NCI-H1417 (cell line): ENCODE data around the gene CEACAM6.
"Not testable (repeated sequence)": the region's sequence is repeated elsewhere in the genome, so short reads cannot be mapped to it uniquely, and the experiment has no call there.

Experiments
- DNase-seq, 3 experiments: peaks; one replicate each; lab custom pipeline; 2025; lab: John Stamatoyannopoulos, UW

CEACAM6 gene

DNA sequence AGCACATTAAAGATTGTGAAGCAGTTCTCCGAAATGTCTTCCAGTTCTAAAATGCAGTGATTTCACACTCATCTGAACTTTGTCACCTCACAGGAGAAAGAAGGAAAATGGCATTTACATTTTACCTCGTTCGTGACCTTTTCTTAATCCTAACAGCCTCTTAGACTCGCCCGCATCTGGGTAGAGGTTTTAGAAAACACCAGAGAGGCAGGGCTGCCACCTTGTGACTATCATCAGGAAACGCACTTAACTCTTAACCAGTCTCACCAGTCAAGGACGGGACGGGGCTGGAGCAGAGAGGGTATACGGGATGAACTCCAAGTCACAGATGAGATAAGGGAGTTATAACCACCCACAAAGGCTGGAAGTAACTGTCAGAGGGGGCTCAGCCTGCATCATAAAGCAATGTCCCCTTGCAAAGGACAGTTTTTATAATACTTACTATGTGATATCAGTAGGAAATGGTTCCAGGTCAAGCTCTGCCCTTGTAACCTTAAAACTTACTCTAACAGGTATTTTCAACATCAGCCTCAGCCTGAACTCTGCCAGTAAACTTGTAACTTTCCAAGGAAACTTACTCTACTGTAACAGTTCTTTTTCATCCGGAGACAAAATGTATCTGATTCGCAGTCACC lies 8.6 kb upstream of the CEACAM6 start:
- DNase-seq, result peak; percentile 54 to 88 (median 84)

DNA sequence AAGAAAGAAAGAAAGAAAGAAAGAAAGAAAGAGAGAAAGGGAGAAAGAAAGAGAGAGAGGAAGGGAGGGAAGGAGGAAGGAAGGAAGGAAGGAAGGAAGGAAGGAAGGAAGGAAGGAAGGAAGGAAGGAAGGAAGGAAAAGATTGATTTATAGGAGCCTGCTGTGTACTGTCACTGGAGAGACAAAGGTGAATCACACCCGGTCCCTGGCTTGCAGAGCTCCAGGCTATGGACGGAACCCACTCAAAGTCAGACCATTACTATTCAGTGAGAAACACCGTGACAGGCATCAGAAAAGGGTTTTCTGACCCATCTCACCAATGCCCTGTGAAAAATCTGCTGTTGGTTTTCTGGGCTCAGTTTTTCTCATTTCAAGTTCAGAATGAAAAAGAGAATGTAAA lies 7.3 kb upstream of the CEACAM6 start:
- no peak for DNase-seq

DNA sequence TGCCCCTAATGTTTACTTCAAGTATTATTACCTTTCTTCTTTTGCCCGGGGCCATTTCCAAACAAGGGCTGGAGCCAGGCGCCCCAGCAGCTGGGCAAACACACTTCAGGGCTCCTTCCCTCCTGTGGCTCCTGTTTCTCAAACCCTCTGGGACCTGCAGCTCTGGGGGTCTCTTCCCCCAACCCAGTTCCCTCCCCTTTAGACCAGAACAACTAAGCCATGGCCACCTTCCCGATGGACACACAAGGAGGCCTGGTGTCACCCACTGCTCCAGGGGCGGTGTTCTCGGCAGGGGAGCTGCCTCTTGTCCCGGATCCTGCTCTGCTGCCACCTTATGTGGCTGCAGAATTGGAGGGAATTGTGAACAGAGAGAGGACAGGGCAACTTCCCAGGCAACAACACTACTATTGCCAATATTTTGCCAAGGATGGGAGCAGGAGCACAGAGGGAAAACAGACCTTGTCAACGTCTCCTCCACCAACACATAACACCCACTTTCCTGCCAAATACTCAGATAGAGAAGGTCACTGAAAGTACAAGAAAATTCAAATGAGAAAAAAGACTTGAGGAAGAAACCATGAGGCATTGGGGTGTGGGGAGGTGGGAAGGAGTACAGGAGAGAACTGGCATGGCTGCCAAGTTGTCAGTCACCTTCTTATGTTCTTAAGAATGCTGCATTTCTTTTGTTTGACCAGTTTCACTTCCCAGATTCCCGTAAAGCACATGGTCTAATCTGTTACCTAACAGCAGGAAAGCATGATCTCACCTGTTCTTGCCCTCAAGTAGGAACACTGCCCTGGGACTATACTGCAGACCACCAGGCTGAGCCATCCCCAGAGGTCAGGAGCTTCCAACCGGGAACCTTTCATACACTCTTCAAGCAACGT lies 4.8 kb upstream of the CEACAM6 start:
- peak; percentile 46 to 65 (median 65) for DNase-seq

DNA sequence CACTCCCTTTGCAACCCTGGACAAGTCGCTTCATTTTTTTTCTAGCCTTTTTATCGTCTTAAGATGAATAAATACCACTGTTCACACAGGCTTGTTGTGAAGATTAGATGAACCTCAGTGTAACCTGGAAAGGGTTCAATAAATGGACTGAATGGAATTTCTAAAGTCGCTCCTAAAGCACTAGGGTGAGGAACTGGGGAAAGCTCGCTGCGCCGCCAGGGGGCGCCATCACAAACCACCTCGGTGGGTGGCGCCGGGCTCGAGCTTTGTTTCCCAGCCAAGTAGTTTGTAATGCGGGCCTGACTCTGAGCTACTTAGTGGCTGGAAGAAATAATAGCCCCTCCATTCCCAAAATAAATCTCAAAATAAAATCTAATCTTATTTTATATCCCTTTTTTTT lies 2.2 kb upstream of the CEACAM6 start:
- peak in 2 of 3 experiments; percentile 18 to 77 for DNase-seq

- peak; percentile 46 to 85 (median 78) for DNase-seq
Observed at GRCh38 chr19:41753936-41754529, 1.3 kb upstream of the CEACAM6 start.

- no peak for DNase-seq
Observed at GRCh38 chr19:41758846-41759245, 3.5 kb downstream of the CEACAM6 start.

GRCh38 chr19:41767115-41767514 lies 11.8 kb downstream of the CEACAM6 start:
- no peak for DNase-seq

GRCh38 chr19:41768105-41768504 lies 12.8 kb downstream of the CEACAM6 start:
- DNase-seq, result not testable (repeated sequence)

DNA sequence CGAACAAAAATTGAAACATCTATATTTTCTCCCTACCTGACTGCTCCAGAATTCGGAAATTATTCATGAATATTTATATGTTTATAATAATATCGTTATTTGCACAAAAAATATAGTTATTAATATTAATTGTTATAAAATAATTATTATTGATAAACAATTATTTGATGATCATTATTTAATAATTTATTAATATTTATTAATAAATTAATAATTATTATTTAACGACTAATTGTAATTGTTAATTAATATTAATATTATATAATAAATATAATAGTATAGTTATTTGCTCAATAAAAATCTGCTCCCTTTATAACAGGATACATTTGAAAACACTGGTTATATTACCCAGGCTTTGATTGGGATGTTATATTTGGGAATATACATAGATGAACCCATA lies 14.3 kb downstream of the CEACAM6 start:
- no peak for DNase-seq

GRCh38 chr19:41771410-41771809 lies 16.1 kb downstream of the CEACAM6 start:
- DNase-seq, result no peak

DNA sequence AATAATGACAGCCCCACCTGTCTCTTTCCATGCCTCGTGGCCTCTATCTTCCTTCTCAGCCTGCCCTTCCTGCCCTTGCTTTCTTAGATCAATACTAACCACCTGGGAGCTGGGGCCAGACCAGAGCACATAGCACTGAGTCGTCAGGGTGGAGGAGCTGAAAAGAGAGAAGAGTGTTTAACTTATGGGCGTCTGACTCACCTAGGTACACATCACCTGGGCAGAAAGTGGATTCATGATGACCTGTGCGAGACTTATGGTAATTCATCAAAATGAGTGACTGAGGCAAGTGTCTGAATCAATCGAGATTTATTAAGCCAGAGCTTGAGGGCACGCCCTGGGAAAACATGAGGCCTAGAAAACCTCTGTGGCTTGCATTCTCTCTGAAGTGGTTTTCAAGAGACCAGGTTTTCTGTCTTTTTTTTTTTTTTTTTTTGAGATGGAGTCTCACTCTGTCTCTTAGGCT lies 19.2 kb downstream of the CEACAM6 start:
- DNase-seq, result peak; percentile 80 to 99 (median 94)

DNA sequence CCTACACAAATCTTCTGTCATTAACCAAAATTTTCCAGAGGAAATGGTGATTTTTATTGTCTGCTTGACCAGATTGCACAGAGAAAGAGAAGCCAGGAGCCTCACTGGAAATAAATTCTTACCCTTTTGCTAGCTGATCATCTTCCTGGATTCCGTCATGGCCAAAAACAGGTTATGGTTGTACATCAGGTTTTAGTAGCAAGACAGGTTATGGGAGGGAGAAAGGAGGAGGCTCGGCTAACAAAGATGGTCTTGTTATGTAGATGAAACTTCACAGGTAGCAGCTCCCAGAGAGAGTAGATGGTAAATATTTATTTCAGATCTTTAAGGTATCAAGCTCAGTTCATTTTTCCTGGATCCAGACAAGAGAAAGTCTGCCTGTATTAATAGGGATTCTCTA lies 21.4 kb downstream of the CEACAM6 start:
- DNase-seq, result no peak

- no peak for DNase-seq
Observed at GRCh38 chr19:41783612-41784011, 28.3 kb downstream of the CEACAM6 start.

- peak in 2 of 3 experiments; percentile 31 to 39 for DNase-seq
Observed at GRCh38 chr19:41784312-41784711, 29.0 kb downstream of the CEACAM6 start.

DNA sequence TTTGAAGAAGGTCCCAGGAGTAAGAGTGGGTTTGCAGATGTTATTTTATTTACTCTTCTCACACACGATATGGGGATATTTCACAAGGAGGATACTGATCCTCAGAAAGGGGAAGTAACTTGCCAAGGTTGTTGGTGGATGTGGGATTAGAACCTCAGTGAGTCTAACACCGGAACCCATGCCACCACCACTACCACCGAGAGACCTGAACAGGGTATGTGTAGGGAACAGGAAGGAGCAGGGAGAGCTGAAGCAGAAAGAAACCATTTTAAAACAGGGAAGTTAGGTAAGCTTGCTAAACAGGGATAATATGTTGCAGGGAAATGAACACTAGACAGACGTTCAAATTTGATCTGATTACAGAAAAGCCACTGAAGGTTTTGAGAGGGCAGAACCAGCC lies 29.4 kb downstream of the CEACAM6 start:
- no peak for DNase-seq

DNA sequence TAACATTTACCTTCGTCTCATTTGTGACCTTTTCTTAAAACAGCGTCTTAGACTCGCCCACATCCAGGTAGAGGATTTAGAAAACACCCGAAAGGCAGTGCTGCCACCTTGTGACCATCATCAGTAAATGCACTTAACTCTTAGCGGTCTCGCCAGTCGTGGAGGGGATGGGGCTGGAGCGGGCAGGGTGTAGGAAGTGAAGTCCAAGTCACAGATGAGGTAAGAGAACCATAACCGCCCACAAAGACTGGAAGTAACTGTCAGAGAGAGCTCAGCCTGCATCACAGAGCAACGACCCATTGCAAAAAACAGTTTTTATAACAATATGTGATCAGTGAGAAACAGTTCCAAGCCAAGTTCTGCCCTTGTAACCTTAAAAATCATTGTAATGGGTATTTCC lies 30.3 kb downstream of the CEACAM6 start:
- peak; percentile 71 to 97 (median 93) for DNase-seq

GRCh38 chr19:41787055-41787454 lies 31.7 kb downstream of the CEACAM6 start:
- peak; percentile 23 to 72 (median 27) for DNase-seq

GRCh38 chr19:41788518-41788917 lies 33.2 kb downstream of the CEACAM6 start:
- DNase-seq, result peak in 2 of 3 experiments; percentile 6 to 37

DNA sequence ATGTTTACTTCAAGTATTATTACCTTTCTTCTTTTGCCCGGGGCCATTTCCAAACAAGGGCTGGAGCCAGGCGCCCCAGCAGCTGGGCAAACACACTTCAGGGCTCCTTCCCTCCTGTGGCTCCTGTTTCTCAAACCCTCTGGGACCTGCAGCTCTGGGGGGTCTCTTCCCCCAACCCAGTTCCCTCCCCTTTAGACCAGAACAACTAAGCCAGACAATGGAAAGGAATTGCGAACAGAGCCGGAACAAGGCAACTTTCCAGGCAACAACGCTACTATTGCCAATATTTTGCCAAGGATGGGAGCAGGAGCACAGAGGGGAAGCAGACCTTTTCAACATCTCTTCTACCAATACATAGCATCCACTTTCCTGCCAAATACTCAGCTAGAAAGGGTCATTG lies 33.7 kb downstream of the CEACAM6 start:
- peak; percentile 55 to 90 (median 73) for DNase-seq

- peak in 1 of 3 experiments; percentile 92 for DNase-seq
Observed at GRCh38 chr19:41792513-41793413, 37.4 kb downstream of the CEACAM6 start.

DNA sequence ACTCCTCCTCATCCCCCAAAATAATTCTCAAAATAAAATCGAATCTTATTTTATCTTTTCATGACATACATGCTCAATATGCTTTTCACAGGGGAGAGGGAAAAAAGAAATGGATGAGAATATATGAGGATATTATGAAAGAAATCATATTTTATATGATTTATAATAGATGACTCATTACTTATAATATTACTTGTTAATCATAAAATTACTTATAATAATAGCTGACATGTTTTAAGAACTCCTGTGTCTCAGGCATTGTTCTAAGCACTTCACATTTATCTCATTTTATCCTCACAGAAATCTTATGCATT lies 38.0 kb downstream of the CEACAM6 start:
- no peak for DNase-seq

- peak; percentile 63 to 85 (median 85) for DNase-seq
Observed at GRCh38 chr19:41795031-41795461, 39.7 kb downstream of the CEACAM6 start.
